HEK293 (cell line): ENCODE results near the gene TSPAN13.

Experiments
- CTCF ChIA-PET: fragments of 350-600 bp; formaldehyde crosslinking; extraction: SDS; loops from one replicate; lab custom pipeline; 2021; ENCODE audit warnings: antibody characterized with exemption; lab: Yijun Ruan, JAX
- POLR2A ChIA-PET: fragments of 300-600 bp; formaldehyde crosslinking; extraction: SDS; loops from one replicate; lab custom pipeline; 2020; ENCODE audit warnings: antibody characterized with exemption, inconsistent platforms; lab: Yijun Ruan, JAX
- H3K27ac ChIP-seq: fragments of 200-500 bp; sonication (Bioruptor generic); 2 replicates; pipeline ENCODE4 v1.5.1; 2014; ENCODE audit warnings: low read depth, low read length, control low read depth, inconsistent platforms; ENCODE audit errors: extremely low read depth
- H3K36me3 ChIP-seq, 2 experiments: fragments of 200-500 bp in 1 of 2; sonication (Bioruptor generic) in 1 of 2; 1 replicate in 1 of 2; 2 replicates in 1 of 2; pipeline ENCODE4 v1.5.1; 2014 to 2017; ENCODE audit warnings: inconsistent platforms in 2 of 2, low read length in 2 of 2; ENCODE audit not compliant: control insufficient read depth in 2 of 2, insufficient read depth in 1 of 2
- H3K4me1 ChIP-seq: fragments of 200-500 bp; sonication (Bioruptor generic); 2 replicates; pipeline ENCODE4 v1.5.1; 2014; ENCODE audit warnings: mild to moderate bottlenecking, low read length, inconsistent platforms; ENCODE audit not compliant: control insufficient read depth, insufficient read depth
- H3K4me3 ChIP-seq: 2 replicates; pipeline ENCODE4 v1.5.1; 2011; ENCODE audit warnings: low read depth, mild to moderate bottlenecking, control low read depth, low read length, moderate library complexity
- H3K9me3 ChIP-seq: fragments of 200-500 bp; sonication (Bioruptor generic); 2 replicates; pipeline ENCODE4 v1.5.1; 2014; ENCODE audit warnings: low read depth, low read length, inconsistent platforms; ENCODE audit not compliant: control insufficient read depth, insufficient read depth
- HIC1 ChIP-seq: fragments of 450-650 bp; formaldehyde crosslinking; IDR thresholded peaks from 2 replicates; pipeline ENCODE4 v1.5.1; 2016; ENCODE audit warnings: missing biosample characterization, missing genetic modification characterization
- PRDM10 ChIP-seq: fragments of 450-650 bp; formaldehyde crosslinking; IDR thresholded peaks from 2 replicates; pipeline ENCODE4 v1.5.1; 2016; ENCODE audit warnings: missing biosample characterization, missing genetic modification characterization
- REST ChIP-seq: fragments of 450-650 bp; formaldehyde crosslinking; IDR thresholded peaks from 2 replicates; pipeline ENCODE4 v1.5.1; 2016; ENCODE audit warnings: missing biosample characterization, missing genetic modification characterization
- ZBTB44 ChIP-seq: fragments of 450-650 bp; IDR thresholded peaks from 2 replicates; pipeline ENCODE4 v1.5.1; 2018; ENCODE audit warnings: missing biosample characterization, mild to moderate bottlenecking, missing genetic modification characterization
- ZNF112 ChIP-seq: fragments of 450-650 bp; formaldehyde crosslinking; IDR thresholded peaks from 2 replicates; pipeline ENCODE4 v1.5.0; 2017; ENCODE audit warnings: missing biosample characterization, missing genetic modification characterization
- ZNF155 ChIP-seq: fragments of 450-650 bp; formaldehyde crosslinking; IDR thresholded peaks from 2 replicates; pipeline ENCODE4 v1.5.1; 2016; ENCODE audit warnings: missing biosample characterization, missing genetic modification characterization
- ZNF2 ChIP-seq: fragments of 450-650 bp; formaldehyde crosslinking; IDR thresholded peaks from 2 replicates; pipeline ENCODE4 v1.5.1; 2016; ENCODE audit warnings: missing biosample characterization, missing genetic modification characterization
- ZNF366 ChIP-seq: fragments of 450-650 bp; formaldehyde crosslinking; conservative IDR thresholded peaks from 2 replicates; pipeline ENCODE4 v1.5.1; 2016; ENCODE audit warnings: missing biosample characterization, missing genetic modification characterization
- ZNF398 ChIP-seq: fragments of 450-650 bp; formaldehyde crosslinking; IDR thresholded peaks from 2 replicates; pipeline ENCODE4 v1.5.1; 2017; ENCODE audit warnings: missing biosample characterization, missing genetic modification characterization
- ZNF639 ChIP-seq: fragments of 450-650 bp; formaldehyde crosslinking; IDR thresholded peaks from 2 replicates; pipeline ENCODE4 v1.5.1; 2016; ENCODE audit warnings: missing biosample characterization, missing genetic modification characterization
- ZSCAN5A ChIP-seq: fragments of 450-650 bp; formaldehyde crosslinking; IDR thresholded peaks from 2 replicates; pipeline ENCODE4 v1.5.1; 2016; ENCODE audit warnings: missing biosample characterization, missing genetic modification characterization

TSPAN13 gene

GRCh38 chr7:16742547-16742946, 11.0 kb upstream of the TSPAN13 start (continued):
- no peak for TF ChIP-seq HIC1 (tag by site-specific recombination)

- Histone ChIP-seq H3K36me3 (no peaks in the 10 kb centered on the region), H3K9me3 (no peaks in the 10 kb centered on the region), H3K27ac (no peak overlapping the region), H3K4me3 (no peak overlapping the region), H3K4me1 (peaks cover 14% of the 10 kb centered on the region)
- no peak for TF ChIP-seq ZNF155 (tag by site-specific recombination)
- TF ChIP-seq ZNF639 (tag by site-specific recombination): no peak
- TF ChIP-seq ZSCAN5A (tag by site-specific recombination): no peak
- no peak for TF ChIP-seq ZNF112 (tag by site-specific recombination)
- TF ChIP-seq ZBTB44 (tag by site-specific recombination): no peak
- ChIA-PET POLR2A (interaction anchor here (0.6 kb wide), 1 partner anchor 873 kb away, joined by 7 read pairs; no protein-coding TSS in a partner anchor), CTCF (interaction anchor here (0.6 to 1.0 kb wide), 3 partner anchors 14 to 1050 kb away, joined by 3 to 11 read pairs (median 3); no protein-coding TSS in a partner anchor)
Observed at GRCh38 chr7:16743236-16743635, 10.3 kb upstream of the TSPAN13 start.

- Histone ChIP-seq H3K4me3 (no peak overlapping the region), H3K9me3 (no peaks in the 10 kb centered on the region), H3K4me1 (peaks cover 14% of the 10 kb centered on the region), H3K36me3 (no peaks in the 10 kb centered on the region), H3K27ac (no peak overlapping the region)
- TF ChIP-seq PRDM10 (tag by site-specific recombination): peak; percentile 38; the same call in 1 of the 2 replicates
- no peak for TF ChIP-seq REST
- TF ChIP-seq ZNF2: no peak
- peak; percentile 59 for TF ChIP-seq ZNF398 (tag by site-specific recombination)
- TF ChIP-seq ZNF366 (tag by site-specific recombination): no peak
- POLR2A ChIA-PET: no interaction called here
- CTCF ChIA-PET: interaction anchor here (0.6 kb wide), 1 partner anchor 261 kb away, joined by 4 read pairs; no protein-coding TSS in a partner anchor
Observed at GRCh38 chr7:16744518-16745250, 8.9 kb upstream of the TSPAN13 start.
